Type B pancreatic cell (in vitro differentiated cells): ENCODE data around the gene NXPE4. TPM values are rescaled to one million over a fixed set of nuclear protein-coding genes. Genes with fewer than 3 reads are reported as not detected.

Source experiments
- DNase-seq: peaks from one replicate; pipeline ENCODE4 v3.0.0; 2021; ENCODE audit warnings: mixed read lengths; ENCODE audit not compliant: unreplicated experiment; ENCODE audit errors: extremely low spot score
- H3K27ac Mint-ChIP-seq: 2 replicates; pipeline ENCODE4 v1.8.0; 2021; ENCODE audit warnings: mild to moderate bottlenecking, mixed read lengths
- H3K27me3 Mint-ChIP-seq: 2 replicates; pipeline ENCODE4 v1.8.0; 2021; ENCODE audit warnings: mixed read lengths
- H3K36me3 Mint-ChIP-seq: 2 replicates; pipeline ENCODE4 v1.8.0; 2021; ENCODE audit warnings: mixed read lengths
- H3K4me1 Mint-ChIP-seq: one replicate; pipeline ENCODE4 v1.8.0; 2021; ENCODE audit warnings: mixed read lengths; ENCODE audit not compliant: unreplicated experiment
- H3K4me3 Mint-ChIP-seq: 2 replicates; pipeline ENCODE4 v1.8.0; 2021; ENCODE audit warnings: mild to moderate bottlenecking, mixed read lengths
- H3K9me3 Mint-ChIP-seq: 2 replicates; pipeline ENCODE4 v1.8.0; 2021; ENCODE audit warnings: mixed read lengths
- CTCF ChIP-seq: fragments of 200-600 bp; sonication (generic); conservative IDR thresholded peaks from 2 replicates; pipeline ENCODE4 v1.5.0; 2021; ENCODE audit warnings: antibody characterized with exemption, mild to moderate bottlenecking
- total RNA-seq: library from RNA; stranded (reverse); gene quantifications from 2 replicates; pipeline ENCODE4 v1.2.1, GENCODE V29; 2021; ENCODE audit warnings: low replicate concordance

Gene NXPE4
- total RNA-seq, 1 donor from 2014 or later: not detected

- no peak for DNase-seq
- Mint-ChIP-seq H3K4me3 (no peak overlapping the region), H3K4me1 (no peaks in the 10 kb centered on the region), H3K9me3 (no peaks in the 10 kb centered on the region), H3K36me3 (no peaks in the 10 kb centered on the region), H3K27me3 (no peaks in the 10 kb centered on the region), H3K27ac (no peak overlapping the region)
- no peak for TF ChIP-seq CTCF
These were observed 27.3 kb upstream of the NXPE4 start for GRCh38 chr11:114622858-114623257.

GRCh38 chr11:114621950-114622809, 26.6 kb upstream of the NXPE4 start:
- DNase-seq: no peak
- H3K27ac Mint-ChIP-seq: no peak overlapping the region
- no peaks in the 10 kb centered on the region for H3K36me3 Mint-ChIP-seq
- no peaks in the 10 kb centered on the region for H3K4me1 Mint-ChIP-seq
- no peaks in the 10 kb centered on the region for H3K9me3 Mint-ChIP-seq
- no peaks in the 10 kb centered on the region for H3K27me3 Mint-ChIP-seq
- no peak overlapping the region for H3K4me3 Mint-ChIP-seq
- no peak for TF ChIP-seq CTCF

GRCh38 chr11:114621072-114621471, 25.5 kb upstream of the NXPE4 start:
- no peak for TF ChIP-seq CTCF
- Mint-ChIP-seq H3K27ac (no peak overlapping the region), H3K36me3 (no peaks in the 10 kb centered on the region), H3K9me3 (no peaks in the 10 kb centered on the region), H3K4me3 (no peak overlapping the region), H3K27me3 (no peaks in the 10 kb centered on the region), H3K4me1 (no peaks in the 10 kb centered on the region)
- DNase-seq: no peak

GRCh38 chr11:114619659-114620173, 24.1 kb upstream of the NXPE4 start:
- H3K4me3 Mint-ChIP-seq: no peak overlapping the region
- no peak overlapping the region for H3K27ac Mint-ChIP-seq
- H3K27me3 Mint-ChIP-seq: no peaks in the 10 kb centered on the region
- no peaks in the 10 kb centered on the region for H3K4me1 Mint-ChIP-seq
- no peaks in the 10 kb centered on the region for H3K9me3 Mint-ChIP-seq
- no peak for DNase-seq
- H3K36me3 Mint-ChIP-seq: no peaks in the 10 kb centered on the region
- TF ChIP-seq CTCF: no peak

GRCh38 chr11:114618139-114618538, 22.6 kb upstream of the NXPE4 start:
- Mint-ChIP-seq H3K9me3 (no peaks in the 10 kb centered on the region), H3K27ac (no peak overlapping the region), H3K4me1 (no peaks in the 10 kb centered on the region), H3K36me3 (no peaks in the 10 kb centered on the region), H3K4me3 (no peak overlapping the region), H3K27me3 (no peaks in the 10 kb centered on the region)
- TF ChIP-seq CTCF: no peak
- no peak for DNase-seq
